ENCODE data around the gene MTFP1.
"Not testable (repeated sequence)": the region's sequence is repeated elsewhere in the genome, so short reads cannot be mapped to it uniquely, and the experiment has no call there.

GRCh38 chr22:30460555-30460954 is 35.0 kb downstream of the MTFP1 start:
- TF ChIP-seq POLR2A (IDR thresholded peaks at IDR 0.05; ENCODE audit: low read depth, low read length); PAX5 (IDR thresholded peaks at IDR 0.05; ENCODE audit: insufficient read depth, low read length, severe bottlenecking): not testable (repeated sequence)
